Tibial nerve (tissue), 3 donors: ENCODE results near the gene SLAMF8.

Experiments used
- CTCF ChIP-seq, 5 experiments: fragments of 200-600 bp in 3 of 5; fragments of 450-650 bp in 2 of 5; sonication (generic) in 3 of 5; IDR thresholded peaks; one replicate each; pipeline ENCODE4 v1.5.1; 2016 to 2019; ENCODE audit warnings: antibody characterized with exemption in 5 of 5, mild to moderate bottlenecking in 3 of 5, moderate library complexity in 2 of 5
- POLR2A ChIP-seq, 2 donors: fragments of 450-650 bp; IDR thresholded peaks; one replicate each; pipeline ENCODE4 v1.6.1; 2017; ENCODE audit warnings: antibody characterized with exemption in 2 of 2, mild to moderate bottlenecking in 2 of 2, moderate library complexity in 2 of 2

- TF ChIP-seq CTCF (IDR thresholded peaks at IDR 0.05), result no peak
- TF ChIP-seq POLR2A (IDR thresholded peaks at IDR 0.05), result no peak
These were observed 20.6 kb downstream of the SLAMF8 start for GRCh38 chr1:159847231-159847630.
